DMS79 (cell line): Measurements from ENCODE around the gene EGFR.

Experiments used
- DNase-seq: peaks from one replicate; lab custom pipeline; 2025; lab: John Stamatoyannopoulos, UW

Gene EGFR

DNA sequence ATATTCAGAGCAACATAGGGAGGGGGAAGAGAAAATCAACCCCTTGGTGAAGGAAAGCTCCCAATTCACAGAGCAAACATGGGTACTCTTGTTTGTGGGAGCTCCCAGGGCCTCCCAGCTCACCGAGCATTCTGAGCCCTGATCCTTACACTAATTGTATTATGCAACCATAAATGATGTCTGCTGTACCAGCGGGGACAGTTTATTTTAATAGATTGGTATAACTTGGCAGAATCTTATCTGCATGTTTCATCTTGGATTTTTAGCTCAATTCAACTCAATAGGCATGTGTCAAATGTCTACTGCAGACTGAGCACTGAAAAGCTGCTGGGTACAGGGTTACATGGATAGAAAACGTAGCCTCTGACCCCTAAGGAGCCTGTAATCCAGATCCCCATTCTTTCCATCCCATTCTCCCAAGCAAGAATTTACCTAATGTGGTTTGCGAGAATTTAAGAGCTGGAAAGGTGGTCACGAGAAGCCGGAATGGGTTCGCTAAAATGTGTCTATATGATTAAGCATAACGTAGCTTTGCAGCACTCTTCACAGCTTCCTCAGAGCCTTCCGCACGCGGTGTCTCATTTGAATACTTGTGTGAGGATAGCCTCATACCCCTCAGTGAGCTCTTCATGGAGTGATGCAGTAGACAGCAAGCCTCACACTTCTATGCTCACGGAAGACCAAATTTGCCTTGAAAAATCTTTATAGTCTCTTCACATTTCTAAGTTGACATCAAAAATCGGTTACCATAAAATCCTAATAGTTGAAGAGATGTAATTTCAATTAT is 18.3 kb downstream of the EGFR start:
- no peak for DNase-seq

DNA sequence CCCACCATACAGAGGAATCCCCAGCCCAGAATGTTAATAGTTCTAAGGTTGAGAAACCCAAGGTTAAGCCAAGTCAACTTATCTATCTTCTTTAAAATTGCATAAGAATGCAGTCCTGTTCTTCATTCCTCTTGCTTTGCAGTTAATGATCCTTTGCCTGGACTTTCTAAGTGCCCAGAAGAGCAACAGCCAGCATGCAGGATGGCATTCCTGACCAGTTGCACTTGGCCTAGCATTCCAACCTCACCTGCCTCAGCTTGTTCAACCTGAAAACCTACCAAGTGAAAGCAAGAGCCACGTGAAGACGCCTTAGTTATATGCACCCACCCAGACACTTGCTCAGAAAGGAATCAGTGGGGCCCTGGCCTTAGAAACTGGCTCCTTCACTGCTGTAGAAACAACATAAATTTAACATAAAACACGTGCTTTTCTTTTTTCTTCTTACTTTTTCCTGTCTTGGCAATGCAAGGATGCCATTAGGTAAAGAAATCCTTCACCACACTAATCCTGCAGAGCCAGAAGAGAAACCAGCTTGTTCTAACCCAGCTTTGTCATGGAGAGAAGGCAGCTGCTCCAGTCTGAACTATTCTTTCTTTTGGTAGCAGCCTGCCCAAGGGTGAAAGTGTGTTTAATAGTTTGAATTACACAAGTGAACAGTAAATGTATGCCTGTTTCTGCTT is 25.0 kb downstream of the EGFR start:
- DNase-seq: no peak

DNA sequence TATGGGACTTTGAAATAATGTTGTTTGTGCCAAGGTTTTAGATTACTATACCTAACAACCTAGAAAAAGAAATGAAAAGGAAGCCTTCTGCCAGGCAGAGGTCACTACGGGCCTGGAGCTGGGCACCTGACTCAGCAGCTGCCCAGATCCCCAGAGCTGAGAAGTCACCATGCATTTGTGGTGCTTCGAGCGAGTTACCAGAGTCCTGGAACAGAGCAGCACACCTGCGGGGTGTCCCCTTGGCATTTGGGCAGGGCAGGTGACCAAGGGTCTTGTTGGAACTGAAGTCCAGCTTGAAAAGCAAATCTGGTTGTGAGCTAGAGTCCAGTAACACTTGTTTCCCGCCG is 25.5 kb downstream of the EGFR start:
- DNase-seq: no peak

DNA sequence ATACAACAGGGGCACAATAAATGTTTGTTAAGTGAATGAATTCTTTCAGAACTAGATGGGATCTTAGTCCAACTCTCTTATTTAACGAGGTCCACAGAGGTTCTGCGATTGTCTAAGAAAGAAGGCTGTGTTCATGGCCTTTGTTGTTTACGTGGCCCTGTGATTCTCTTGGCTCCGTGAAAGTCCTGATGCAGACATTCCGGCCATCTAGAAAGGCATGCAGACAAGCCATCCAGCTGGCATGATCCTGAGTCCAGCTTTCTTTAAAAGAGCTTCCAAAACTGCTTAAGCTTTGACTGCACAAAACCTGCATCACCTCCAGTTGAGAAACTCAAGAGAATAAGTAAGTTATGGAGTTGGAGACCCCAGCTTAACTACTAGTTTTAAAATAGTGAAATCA is 26.0 kb downstream of the EGFR start:
- DNase-seq: no peak

DNA sequence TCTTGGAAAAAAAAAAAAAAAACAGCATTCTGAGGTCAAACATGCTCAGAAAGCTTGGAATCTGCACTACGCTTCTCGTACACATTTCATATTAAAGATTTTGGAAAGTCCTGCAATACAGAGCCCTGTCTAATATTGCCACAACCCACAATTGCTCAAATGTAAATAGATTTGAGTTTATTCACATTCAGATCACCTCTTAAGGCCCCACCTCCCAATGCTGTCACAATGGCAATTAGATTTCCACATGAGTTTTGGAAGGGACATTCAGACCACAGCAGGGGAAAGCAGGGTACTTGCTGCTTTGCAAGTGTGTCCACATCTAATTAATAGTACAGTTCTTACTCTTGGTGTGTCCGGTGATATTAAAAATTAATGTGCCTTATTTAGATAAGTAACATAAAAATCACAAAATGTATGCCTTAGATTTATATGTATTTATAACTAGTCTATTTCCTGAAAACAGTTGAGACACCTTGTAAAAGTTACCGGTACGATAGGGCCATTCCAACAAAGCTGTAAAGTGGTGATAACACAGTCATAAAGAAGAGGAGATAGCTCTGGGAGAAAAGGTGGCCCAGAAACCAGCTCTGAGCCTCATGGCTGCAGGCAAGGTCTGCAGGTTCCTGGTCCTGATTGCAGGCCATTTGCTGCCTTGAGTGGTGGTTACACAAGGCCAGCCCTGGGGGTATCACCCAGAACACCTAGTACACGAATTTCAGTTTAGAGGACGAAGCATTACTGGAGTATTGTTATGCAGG is 27.9 kb downstream of the EGFR start:
- no peak for DNase-seq

DNA sequence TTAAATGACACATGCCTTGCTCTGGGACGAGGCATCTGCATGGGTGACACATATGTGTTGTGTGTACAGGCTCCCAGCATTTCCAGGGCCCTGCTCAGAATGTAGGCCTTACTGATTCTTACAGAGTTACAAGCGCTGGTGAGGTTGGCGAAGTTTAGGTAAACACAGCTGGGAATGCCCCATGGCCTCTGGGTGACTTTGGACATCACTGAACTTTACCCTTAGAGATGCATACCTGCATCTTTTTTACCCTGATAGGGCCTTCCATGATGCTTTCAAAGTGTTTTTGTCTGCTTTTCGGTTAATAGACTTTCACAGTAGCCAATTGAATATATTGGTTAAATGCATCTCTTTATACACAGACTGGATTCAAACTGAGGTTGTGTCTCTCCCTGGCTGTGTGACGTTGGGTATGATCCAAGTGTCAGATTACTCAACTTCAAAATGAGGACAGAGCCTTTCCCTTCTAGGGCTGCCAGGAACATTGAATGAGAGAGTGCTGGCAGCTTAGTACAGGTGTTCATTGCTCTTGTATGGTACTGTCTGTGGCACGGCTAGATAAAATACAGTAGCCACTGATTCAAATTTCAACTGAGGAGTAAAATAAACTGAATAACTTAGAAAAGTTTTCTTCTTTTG is 29.5 kb downstream of the EGFR start:
- no peak for DNase-seq

DNA sequence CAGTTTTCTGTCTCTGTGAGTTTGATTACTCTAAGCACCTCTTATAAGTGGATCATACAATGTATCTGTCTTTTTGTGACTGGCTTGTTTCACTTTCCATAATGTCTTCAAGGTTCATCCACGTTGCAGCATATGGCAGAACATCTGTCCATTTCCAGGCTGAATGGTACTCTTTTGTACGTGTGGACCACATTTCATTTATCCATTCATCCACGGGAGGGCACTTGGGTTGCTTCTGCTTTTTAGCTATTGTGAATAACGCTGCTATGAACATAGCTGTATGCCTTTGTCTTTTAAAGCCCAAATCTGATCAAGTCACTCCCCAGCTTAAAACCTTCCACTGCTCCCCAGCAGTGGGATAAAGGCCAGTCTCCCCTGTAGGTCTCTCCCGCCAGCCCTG is 31.5 kb downstream of the EGFR start:
- no peak for DNase-seq

DNA sequence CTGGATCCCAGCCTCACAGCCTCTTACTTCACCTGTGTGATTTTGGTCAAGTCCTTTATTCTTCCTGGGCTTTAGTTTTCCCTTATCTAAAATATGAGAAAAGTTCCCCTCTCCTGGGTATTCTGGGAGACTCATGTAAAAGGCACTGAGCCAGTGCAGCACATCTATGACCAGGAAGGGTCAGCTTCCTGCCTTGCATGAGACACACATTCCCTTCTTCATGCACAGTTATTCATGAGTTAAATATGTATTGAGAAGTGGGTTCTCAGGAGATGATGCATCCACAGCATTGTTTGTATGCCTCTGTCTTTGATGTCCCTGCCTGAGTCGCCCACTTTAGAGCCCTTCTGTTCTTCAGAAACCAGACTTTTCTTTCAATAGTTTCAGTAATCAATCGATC is 33.3 kb downstream of the EGFR start:
- DNase-seq: no peak

DNA sequence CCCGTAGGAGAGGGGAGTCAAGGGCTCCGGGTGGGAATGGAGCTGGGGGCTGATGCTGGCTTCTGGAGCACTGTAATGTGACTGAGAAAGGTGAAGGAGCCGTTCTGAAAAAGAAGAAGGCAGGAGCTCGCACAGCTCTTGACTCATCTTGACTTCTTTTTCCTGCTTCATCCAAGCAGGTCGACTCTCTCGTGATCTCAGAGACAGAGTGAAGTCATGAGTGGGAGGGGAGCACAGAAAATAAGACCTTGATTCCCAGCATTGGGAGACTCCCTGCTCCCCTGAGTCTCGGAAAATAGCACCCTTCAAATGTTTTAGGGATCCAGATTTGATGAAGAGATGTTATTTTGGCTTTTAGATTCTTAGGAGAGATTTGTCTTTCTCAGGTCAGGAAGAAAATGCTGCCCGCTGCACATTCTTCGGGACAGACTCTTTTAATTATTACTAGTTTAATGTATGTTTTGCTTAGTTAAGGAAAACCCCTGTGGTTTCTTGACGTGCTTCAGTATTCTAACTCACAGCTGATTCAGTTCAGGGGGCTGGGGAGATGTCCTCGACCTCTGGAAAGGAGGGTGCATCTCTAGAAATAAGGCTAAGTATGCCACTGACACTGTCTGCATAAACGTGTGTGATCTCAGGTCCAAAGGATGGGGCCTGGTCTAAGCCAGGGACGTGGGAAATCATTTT is 34.1 kb downstream of the EGFR start:
- DNase-seq: no peak

DNA sequence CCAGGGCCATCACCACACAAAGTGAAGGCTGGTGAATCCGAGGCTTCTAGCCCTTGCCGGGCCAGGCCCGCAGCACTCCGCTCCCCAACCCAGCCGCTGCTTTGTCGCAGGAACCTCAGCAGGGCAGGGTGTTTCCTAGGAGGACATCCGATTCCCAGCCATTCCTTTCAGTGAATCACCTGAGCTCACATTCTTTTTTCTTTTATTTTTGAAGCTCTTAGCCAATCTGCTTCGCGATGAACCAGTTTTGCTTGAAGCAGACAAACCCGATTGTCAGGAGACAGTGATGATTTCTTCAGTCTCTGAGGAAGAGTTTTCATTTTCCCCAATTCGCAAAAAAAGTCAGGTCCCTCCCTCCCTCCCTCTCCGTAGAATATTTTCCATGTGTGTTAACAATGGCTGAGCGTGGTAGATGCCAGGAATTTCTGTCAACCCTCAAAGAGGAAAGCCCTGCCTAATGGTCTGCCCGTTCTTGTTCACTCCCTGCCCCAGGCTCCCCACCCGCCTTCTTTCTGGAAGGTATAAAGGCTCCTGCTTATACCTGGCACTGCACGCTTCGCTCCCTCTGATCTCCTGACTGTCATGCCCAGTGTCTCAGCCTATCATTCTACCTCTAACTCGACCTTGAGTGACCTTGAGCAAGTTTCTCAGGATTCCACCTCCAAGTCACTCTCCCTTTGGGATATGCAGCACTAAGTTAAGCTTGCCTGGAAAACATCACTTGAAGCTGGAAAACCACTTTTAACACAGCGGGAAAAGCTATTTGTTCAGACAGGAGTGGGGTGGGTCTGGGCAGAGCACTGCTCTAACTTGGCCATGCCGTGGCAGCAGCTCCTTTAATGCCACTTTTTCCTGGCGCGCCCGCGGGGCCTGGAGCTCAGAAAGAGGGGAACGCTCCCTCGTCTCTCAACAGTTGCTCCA is 35.1 kb downstream of the EGFR start:
- no peak for DNase-seq

DNA sequence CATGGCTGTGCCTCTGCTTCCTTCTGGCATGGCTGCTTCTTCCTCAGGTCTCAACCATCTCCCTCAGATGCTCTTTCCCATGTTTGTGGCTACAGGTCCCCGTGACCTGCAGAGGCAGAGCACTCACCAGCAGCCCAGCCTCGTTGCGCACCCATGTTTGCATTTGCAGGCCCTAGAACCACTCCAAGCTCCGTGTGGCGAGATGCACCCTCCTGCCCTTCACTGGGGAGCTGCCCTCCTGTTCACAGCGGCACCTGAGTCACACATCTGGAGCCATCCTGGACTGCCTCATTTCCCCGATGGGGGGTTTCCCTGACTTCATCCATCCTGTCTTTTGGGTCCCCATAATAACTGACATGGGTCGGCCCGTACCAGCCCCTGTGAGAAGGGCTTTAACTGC is 35.9 kb downstream of the EGFR start:
- no peak for DNase-seq

DNA sequence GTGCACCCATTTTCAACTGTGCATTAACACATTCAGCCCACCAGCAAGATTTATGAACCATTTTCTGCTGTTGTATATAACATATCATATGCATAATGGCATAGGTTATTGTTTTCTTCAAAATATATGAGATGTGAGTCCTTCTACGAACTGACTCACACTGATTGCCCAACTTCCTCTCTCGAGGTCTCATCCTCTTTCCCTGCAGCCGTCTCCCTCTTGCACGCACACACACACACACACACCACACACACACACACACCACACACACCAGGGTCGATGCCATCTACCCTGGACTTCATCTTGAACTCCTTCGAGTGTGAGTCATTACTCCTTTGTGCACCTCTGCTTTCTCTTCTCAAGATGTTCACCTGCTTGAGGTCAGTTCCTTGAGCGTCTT is 36.7 kb downstream of the EGFR start:
- DNase-seq: no peak

DNA sequence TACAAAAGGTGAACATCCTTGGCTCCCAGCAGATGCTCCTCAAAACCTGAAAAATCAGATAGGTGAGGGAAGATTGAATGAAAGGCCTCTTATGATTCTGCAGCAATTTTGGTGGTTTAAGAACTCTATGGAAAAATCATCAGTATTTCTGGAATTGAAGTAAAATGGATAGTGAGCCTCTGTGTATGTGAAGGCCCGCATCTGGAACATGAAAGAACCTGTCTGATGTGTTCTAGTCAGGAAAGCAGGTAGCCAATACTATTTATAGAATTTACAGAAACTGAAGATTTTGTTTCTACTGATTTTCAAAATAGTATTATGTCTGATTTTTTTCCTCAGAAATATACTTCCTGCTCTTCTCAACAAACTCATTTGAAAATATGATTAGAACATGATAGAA is 37.3 kb downstream of the EGFR start:
- DNase-seq: no peak

DNA sequence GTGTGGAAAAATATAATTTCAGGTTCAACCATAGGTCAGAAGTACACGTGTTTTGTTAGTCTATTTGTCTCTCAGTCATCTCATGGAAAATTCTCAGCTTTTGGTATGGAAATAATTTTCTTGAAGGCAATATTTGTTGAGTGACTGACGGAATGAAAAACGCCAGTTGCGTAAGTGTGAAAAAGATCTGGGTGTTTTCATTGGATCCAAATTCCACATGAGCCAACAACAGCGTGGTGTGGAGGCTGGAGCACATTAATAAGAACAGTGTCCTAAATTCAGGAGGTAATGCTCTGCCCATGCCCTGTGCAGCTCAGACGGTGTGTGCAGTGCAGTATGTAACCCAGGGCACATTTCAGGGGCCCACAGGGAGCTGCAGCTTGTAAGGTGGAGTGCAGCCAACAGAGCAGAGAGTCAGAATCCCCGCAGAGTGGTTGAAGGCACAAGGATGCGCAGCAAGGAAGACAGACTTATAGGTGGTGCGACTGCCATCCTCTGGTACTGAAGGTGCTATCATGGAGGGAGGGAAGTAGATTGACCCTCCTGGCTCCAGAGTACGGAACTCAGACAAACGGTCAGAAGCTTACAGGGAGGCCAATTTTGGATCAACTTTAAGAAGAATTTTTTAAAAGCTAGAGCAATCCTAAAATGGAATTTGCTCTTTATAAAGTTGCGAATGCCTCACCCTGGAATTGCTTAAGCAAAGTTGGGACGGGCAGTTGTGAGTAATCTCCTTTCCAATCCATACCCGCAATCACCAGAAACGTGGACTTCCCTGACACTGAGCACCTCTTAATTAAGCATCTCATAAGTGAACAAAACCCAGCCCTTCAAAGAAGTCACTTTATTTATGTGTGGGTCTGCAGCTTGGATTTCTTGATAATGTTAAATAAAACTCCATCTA is 38.0 kb downstream of the EGFR start:
- DNase-seq: no peak

DNA sequence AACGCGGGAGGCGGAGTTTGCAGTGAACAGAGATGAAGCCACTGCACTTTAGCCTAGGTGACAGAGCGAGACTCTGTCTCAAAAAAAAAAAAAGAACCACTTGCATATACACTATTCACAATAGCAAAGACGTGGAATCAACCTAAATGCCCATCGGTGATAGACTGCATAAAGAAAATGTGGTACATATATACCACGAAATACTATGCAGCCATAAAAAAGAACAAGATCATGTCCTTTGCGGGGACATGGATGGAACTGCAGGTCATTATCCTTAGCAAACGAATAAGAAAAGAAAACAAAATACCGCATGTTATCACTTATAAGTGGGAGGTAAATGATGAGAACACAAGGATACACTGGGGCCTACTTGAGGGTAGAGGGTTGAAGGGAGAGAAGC is 39.5 kb downstream of the EGFR start:
- DNase-seq: no peak

DNA sequence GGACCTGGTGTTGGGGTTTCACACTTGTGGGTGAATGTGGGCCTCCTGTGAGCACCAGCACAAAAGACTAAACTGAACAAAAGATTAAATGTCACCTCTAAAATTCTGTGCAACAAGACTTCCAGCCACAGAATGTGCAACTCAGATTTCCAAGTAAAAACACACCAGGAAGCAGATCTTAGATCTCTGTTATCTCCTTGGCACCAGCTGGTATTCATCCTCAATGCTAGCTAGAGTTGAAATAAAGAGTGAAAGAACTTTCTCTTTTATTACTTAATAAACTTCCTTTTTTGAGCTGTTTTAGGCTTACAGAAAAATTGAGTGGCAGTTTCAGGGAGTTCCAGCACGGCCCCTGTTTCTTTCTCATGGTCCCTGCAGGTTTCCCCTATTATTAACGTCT is 40.2 kb downstream of the EGFR start:
- DNase-seq: no peak

DNA sequence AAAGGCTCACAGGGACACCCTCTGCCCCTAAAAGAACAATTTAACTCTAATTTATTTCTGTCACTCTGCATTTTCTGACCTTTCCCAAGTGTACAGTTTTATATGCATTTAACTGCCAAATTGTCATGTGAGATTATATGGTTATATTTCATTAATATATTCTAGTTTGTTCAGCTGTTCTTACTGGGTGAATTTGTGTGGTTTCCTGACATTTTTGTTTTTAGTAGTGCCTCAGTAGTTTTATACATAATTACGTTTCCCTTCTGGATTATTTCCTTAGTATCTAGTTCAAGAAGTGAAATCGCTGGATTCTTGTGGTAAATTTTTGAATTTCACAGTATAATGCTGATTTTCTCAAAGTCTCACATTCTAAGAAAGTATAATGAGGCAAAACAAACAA is 41.3 kb downstream of the EGFR start:
- no peak for DNase-seq

DNA sequence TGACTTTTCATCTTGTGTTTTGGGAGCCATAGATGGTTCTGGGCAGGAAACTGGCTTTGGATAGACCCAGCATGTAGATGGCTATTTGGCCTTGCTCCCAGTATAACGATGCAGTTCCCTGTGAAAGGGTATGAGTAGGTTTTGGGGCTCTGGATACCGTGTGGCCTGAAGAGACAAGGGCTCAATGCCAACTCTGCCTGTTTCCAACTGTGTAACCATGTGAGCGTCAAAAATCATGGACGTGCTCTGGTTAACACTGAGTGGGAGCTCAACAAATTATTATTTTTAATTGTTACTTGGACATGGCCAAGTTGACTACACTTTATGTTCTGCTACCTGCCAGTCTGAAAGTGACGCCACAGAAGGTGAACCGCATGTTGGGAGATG is 41.8 kb downstream of the EGFR start:
- peak; percentile 82 for DNase-seq

DNA sequence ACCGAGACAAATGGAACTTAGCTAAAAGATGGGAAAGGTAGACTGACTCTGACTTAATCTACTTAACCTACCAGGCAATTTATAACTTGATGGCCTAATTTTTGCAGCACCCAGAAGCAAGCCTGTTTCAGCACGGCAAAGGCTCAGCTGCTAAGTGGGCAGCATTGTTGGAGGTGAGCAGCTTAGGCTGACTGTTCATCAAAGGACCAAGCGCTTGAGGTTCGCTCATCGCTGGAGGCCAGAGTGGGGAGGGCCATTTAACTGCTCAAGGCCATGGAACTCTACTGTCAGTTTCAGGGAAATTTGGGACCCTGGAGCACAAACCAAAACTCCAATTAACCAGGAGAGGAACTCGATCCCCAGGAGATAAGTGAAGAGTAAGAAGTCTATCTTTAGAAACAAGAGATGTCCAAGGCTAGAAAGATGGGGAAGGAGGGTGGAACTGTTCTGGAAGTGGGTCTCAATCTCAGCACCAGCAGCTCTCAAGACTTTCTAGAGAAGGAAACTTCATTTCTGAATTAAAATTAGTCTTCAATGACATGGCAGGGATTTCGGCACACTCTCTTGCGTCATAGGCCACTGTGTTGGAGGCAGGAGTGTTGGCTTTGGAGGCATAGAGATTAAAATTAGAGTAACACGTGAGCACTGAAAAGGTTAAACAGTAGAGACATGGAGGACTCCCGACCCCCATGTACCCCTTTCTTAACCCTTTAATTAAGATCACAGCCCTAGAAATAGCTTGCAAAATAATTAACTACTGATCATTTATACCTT is 43.1 kb downstream of the EGFR start:
- no peak for DNase-seq
